IMR-90 (cell line): ENCODE data around the gene CREB3L1. TPM values are rescaled to one million over a fixed set of nuclear protein-coding genes. Genes with fewer than 3 reads are reported as not detected.
"Not testable (repeated sequence)": the region's sequence is repeated elsewhere in the genome, so short reads cannot be mapped to it uniquely, and the experiment has no call there.

Experiments used
- ATAC-seq: fragments of 200-7000 bp; cut with Tn5 transposase; 2 replicates; pipeline ENCODE4 v1.9.1; 2020; ENCODE audit warnings: low read depth, mild to moderate bottlenecking, moderate library complexity
- BruUV-seq: library from RNA; stranded (reverse); fragments of 400-500 nt; replicated peaks from 2 replicates; lab custom pipeline; 2021; lab: Mats Ljungman, UMichigan
- CTCF ChIA-PET: fragments of 300-600 bp; formaldehyde crosslinking; extraction: SDS; loops from one replicate; lab custom pipeline; 2021; ENCODE audit warnings: antibody characterized with exemption; lab: Yijun Ruan, JAX
- POLR2A ChIA-PET: fragments of 300-600 bp; sonication (Branson Sonifier 250); formaldehyde crosslinking; loops from one replicate; lab custom pipeline; 2022; ENCODE audit warnings: antibody characterized with exemption; ENCODE audit not compliant: unreplicated experiment; lab: Charles Lee
- DNase-seq: peaks from one replicate; pipeline ENCODE4 v3.0.0; 2013
- H2AFZ ChIP-seq: replicated peaks from 2 replicates; pipeline ENCODE3; 2013; ENCODE audit warnings: low read length, mild to moderate bottlenecking; ENCODE audit not compliant: poor library complexity
- H2AK5ac ChIP-seq: 2 replicates; pipeline ENCODE4 v1.6.1; 2013; ENCODE audit warnings: low read depth, low read length, inconsistent platforms
- H2AK9ac ChIP-seq: replicated peaks from 2 replicates; pipeline ENCODE3; 2013; ENCODE audit warnings: mild to moderate bottlenecking, low read depth, low read length, moderate library complexity; ENCODE audit not compliant: poor library complexity
- H2BK120ac ChIP-seq: 2 replicates; pipeline ENCODE4 v1.6.1; 2013; ENCODE audit warnings: low read depth, low read length, inconsistent platforms
- H2BK15ac ChIP-seq: 3 replicates; pipeline ENCODE4 v1.6.1; 2013; ENCODE audit warnings: low read depth, low read length, inconsistent platforms
- H2BK20ac ChIP-seq: 2 replicates; pipeline ENCODE4 v1.6.1; 2013; ENCODE audit warnings: low read depth, mild to moderate bottlenecking, inconsistent platforms, low read length, moderate library complexity
- H2BK5ac ChIP-seq: 2 replicates; pipeline ENCODE4 v1.6.1; 2013; ENCODE audit warnings: mild to moderate bottlenecking, low read depth, low read length, inconsistent platforms; ENCODE audit not compliant: poor library complexity, severe bottlenecking
- H3K14ac ChIP-seq: replicated peaks from 2 replicates; pipeline ENCODE4 v1.6.1; 2013; ENCODE audit warnings: low read depth, low read length, inconsistent platforms
- H3K18ac ChIP-seq: 2 replicates; pipeline ENCODE4 v1.6.1; 2013; ENCODE audit warnings: low read depth, low read length, control low read depth
- H3K23ac ChIP-seq: 2 replicates; pipeline ENCODE4 v1.6.1; 2013; ENCODE audit warnings: low read depth, low read length, inconsistent platforms
- H3K27ac ChIP-seq: 2 replicates; pipeline ENCODE4 v1.5.1; 2013; ENCODE audit warnings: mild to moderate bottlenecking, control low read depth, low read length; ENCODE audit not compliant: insufficient read depth
- H3K27me3 ChIP-seq: 2 replicates; pipeline ENCODE4 v1.6.1; 2013; ENCODE audit warnings: low read length; ENCODE audit not compliant: control insufficient read depth, insufficient read depth
- H3K36me3 ChIP-seq: 2 replicates; pipeline ENCODE4 v1.6.1; 2013; ENCODE audit warnings: low read length, mixed read lengths; ENCODE audit not compliant: control insufficient read depth, insufficient read depth
- H3K4ac ChIP-seq: 2 replicates; pipeline ENCODE4 v1.6.1; 2013; ENCODE audit warnings: low read depth, low read length, inconsistent platforms
- H3K4me1 ChIP-seq: 2 replicates; pipeline ENCODE4 v1.6.1; 2013; ENCODE audit warnings: low read length, mixed read lengths; ENCODE audit not compliant: control insufficient read depth, insufficient read depth
- H3K4me2 ChIP-seq: 2 replicates; pipeline ENCODE4 v1.6.1; 2013; ENCODE audit warnings: low read depth, mild to moderate bottlenecking, control low read depth, low read length, moderate library complexity
- H3K4me3 ChIP-seq: 2 replicates; pipeline ENCODE4 v1.5.1; 2013; ENCODE audit warnings: low read depth, mild to moderate bottlenecking, control low read depth, low read length, moderate library complexity; ENCODE audit not compliant: insufficient read depth
- H3K56ac ChIP-seq: 2 replicates; pipeline ENCODE4 v1.6.1; 2013; ENCODE audit warnings: low read length, inconsistent platforms; ENCODE audit not compliant: insufficient read depth; ENCODE audit errors: extremely low read depth
- H3K79me1 ChIP-seq, 2 experiments: 2 replicates each; pipeline ENCODE4 v1.6.1; 2013; ENCODE audit warnings: low read length in 2 of 2, inconsistent platforms in 1 of 2, low read depth in 1 of 2
- H3K9ac ChIP-seq: 2 replicates; pipeline ENCODE4 v1.6.1; 2013; ENCODE audit warnings: low read depth, low read length, control low read depth
- H3K9me1 ChIP-seq: 2 replicates; pipeline ENCODE4 v1.6.1; 2013; ENCODE audit warnings: low read length, inconsistent platforms; ENCODE audit not compliant: insufficient read depth
- H3K9me3 ChIP-seq: 2 replicates; pipeline ENCODE4 v1.6.1; 2013; ENCODE audit warnings: low read length; ENCODE audit not compliant: control insufficient read depth, insufficient read depth
- H4K20me1 ChIP-seq: 2 replicates; pipeline ENCODE4 v1.6.1; 2013; ENCODE audit warnings: low read length, inconsistent platforms; ENCODE audit not compliant: insufficient read depth
- H4K5ac ChIP-seq: 2 replicates; pipeline ENCODE4 v1.6.1; 2013; ENCODE audit warnings: mild to moderate bottlenecking, low read depth, low read length, control low read depth
- H4K8ac ChIP-seq, 2 experiments: 2 replicates each; pipeline ENCODE4 v1.6.1; 2013; ENCODE audit warnings: low read depth in 2 of 2, low read length in 2 of 2, control low read depth in 1 of 2, inconsistent platforms in 1 of 2
- H4K91ac ChIP-seq: 2 replicates; pipeline ENCODE4 v1.6.1; 2013; ENCODE audit warnings: low read depth, low read length, inconsistent platforms; ENCODE audit not compliant: insufficient read depth
- WGBS, 2 experiments: methylation state at CpG; one replicate each; pipeline versions ENCODE4 v1.1.5 to v1.1.7; 2013; ENCODE audit warnings: missing lambda C conversion rate in 2 of 2; ENCODE audit not compliant: insufficient read length in 1 of 2; ENCODE audit errors: extremely low coverage in 2 of 2; 5-methylcytosine and 5-hydroxymethylcytosine counted together
- dilution Hi-C: fragments of 300-500 bp; cut with HindIII; formaldehyde crosslinking; loops from one replicate; pipeline ENCODE4 v1.14.3; 2018; ENCODE audit warnings: low sequenced_read_pairs; ENCODE audit not compliant: unreplicated experiment
- in situ Hi-C: fragments of 300-500 bp; cut with MboI; formaldehyde crosslinking; loops from 3 replicates; pipeline ENCODE4 v1.14.3; 2019; ENCODE audit warnings: low sequenced_read_pairs, inconsistent platforms, mixed read lengths
- intact Hi-C: fragments of 100-400 bp; cut with micrococcal nuclease; formaldehyde crosslinking; loops from 2 replicates; pipeline ENCODE4 v1.10.0; 2022
- polyA plus RNA-seq, 3 experiments: library from polyadenylated mRNA; depleted of rRNA; stranded (reverse); fragments of >200 nt; gene quantifications; 2 replicates each; pipeline ENCODE4 v1.2.3, GENCODE V29; 2012; ENCODE audit warnings: low replicate concordance in 1 of 3
- total RNA-seq: library from RNA; depleted of rRNA; stranded (reverse); fragments of >200 nt; gene quantifications from 2 replicates; pipeline ENCODE4 v1.2.3, GENCODE V29; 2012

Gene CREB3L1
- total and polyA plus RNA-seq, 2 of the 4 experiments (the other 2 are of a cell fraction) = 8.1 to 82.3 TPM

GRCh38 chr11:46304036-46304435 lies 26.6 kb downstream of the CREB3L1 start:
- BruUV-seq = not testable (repeated sequence)
- H4K20me1 ChIP-seq = peaks cover 36% of the 10 kb centered on the region

More at GRCh38 chr11:46304036-46304435, 26.6 kb downstream of the CREB3L1 start:
- H3K27ac ChIP-seq, H2AK9ac ChIP-seq, H3K4me3 ChIP-seq, H3K23ac ChIP-seq, H4K91ac ChIP-seq, H2AK5ac ChIP-seq, CTCF ChIA-PET, DNase-seq, H3K14ac ChIP-seq, H3K4ac ChIP-seq, ATAC-seq, H3K18ac ChIP-seq, H2BK5ac ChIP-seq, H3K4me2 ChIP-seq, H2AFZ ChIP-seq, dilution Hi-C loops, intact Hi-C loops, H2BK20ac ChIP-seq, H3K27me3 ChIP-seq, H4K5ac ChIP-seq, H3K9ac ChIP-seq, H4K8ac ChIP-seq, H2BK120ac ChIP-seq, H3K9me3 ChIP-seq, H3K56ac ChIP-seq, H2BK15ac ChIP-seq: not testable (repeated sequence)
- Histone ChIP-seq H3K4me1 (peaks cover 20% of the 10 kb centered on the region), H3K36me3 (peaks cover 52% of the 10 kb centered on the region), H3K9me1 (peaks cover 16% of the 10 kb centered on the region), H3K79me1 (peaks cover 19 to 83% of the 10 kb centered on the region in 2 experiments)
- WGBS, 2 experiments = no CpG with 5 or more reads among the region's 12 CpGs
- POLR2A ChIA-PET = interaction anchor here (0.5 kb wide), 1 partner anchor 26 kb away, joined by 8 read pairs; no protein-coding TSS in a partner anchor
- in situ Hi-C loops = loop anchor here (25.0 kb wide), 1 partner anchor 192 kb away; the partner anchor contains the start of gene PHF21A
